ENCODE data around the gene CHRNA1.

The CHRNA1 gene

DNA sequence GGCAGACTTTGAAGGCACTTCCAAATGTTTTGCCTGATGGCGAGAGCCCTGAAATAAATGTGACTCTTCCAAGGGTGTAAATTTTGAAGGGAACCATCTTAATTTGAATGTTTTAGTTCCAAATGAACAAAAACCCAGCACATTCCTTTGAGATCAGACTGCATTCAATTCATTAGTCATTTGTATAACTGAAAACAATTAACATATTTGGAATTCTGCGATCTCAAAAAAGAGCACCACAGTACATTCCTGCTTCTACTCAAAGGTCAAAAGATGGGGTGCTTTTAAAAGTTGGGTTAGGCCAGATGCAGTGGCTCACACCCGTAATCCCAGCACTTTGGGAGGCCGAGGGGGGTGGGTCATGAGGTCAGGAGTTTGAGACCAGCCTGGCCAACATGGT lies 38.2 kb upstream of the CHRNA1 start:
- H3K18ac ChIP-seq (ENCODE audit: low read depth in 1 of 2, low read length in 2 of 2), result no peak overlapping the region
- H2AK5ac ChIP-seq (ENCODE audit: low read length, severe bottlenecking), result no peak overlapping the region
- no peak overlapping the region for H3K14ac ChIP-seq (ENCODE audit: low read length in 2 of 2)
- H3K4me1 ChIP-seq (ENCODE audit: control insufficient read depth, insufficient read depth, low read depth, low read length), result peaks cover 4% of the 10 kb centered on the region
- no peak overlapping the region for H2BK120ac ChIP-seq (ENCODE audit: low read depth, low read length)
- H4K8ac ChIP-seq (ENCODE audit: low read length), result no peak overlapping the region
- no peak overlapping the region for H3K4me2 ChIP-seq (ENCODE audit: low read length, poor library complexity, severe bottlenecking)
- H3K4ac ChIP-seq (ENCODE audit: low read depth in 1 of 2, low read length in 2 of 2), result no peak overlapping the region
- no peak overlapping the region for H3K23ac ChIP-seq (ENCODE audit: low read length in 2 of 2)
- 61% methylated on average over 4 of the region's 4 CpGs for WGBS
- H3K27me3 ChIP-seq (ENCODE audit: control insufficient read depth in 1 of 2, insufficient read depth in 1 of 2, low read length in 2 of 2), result no peaks in the 10 kb centered on the region
- no peak overlapping the region for H2AFZ ChIP-seq (ENCODE audit: low read depth, low read length)
- no peak overlapping the region for H3K4me3 ChIP-seq (ENCODE audit: insufficient read depth in 1 of 2, low read depth in 1 of 2, low read length in 2 of 2)
- H2BK5ac ChIP-seq (ENCODE audit: low read depth, low read length, poor library complexity, severe bottlenecking), result no peak overlapping the region
- DNase-seq, result no peak
- H3K9ac ChIP-seq (ENCODE audit: low read length), result no peak overlapping the region
- no peak overlapping the region for H2BK15ac ChIP-seq (ENCODE audit: low read depth, poor library complexity, severe bottlenecking)
- H2BK12ac ChIP-seq (ENCODE audit: low read length in 2 of 2), result no peak overlapping the region
- H3K36me3 ChIP-seq (ENCODE audit: control insufficient read depth in 1 of 2, insufficient read depth in 2 of 2, low read depth in 1 of 2, low read length in 2 of 2), result no peaks in the 10 kb centered on the region
- H3K27ac ChIP-seq (ENCODE audit: low read length, poor library complexity, severe bottlenecking), result no peak overlapping the region
- no peaks in the 10 kb centered on the region for H3K79me1 ChIP-seq (replicated peaks; ENCODE audit: low read length, poor library complexity, severe bottlenecking)
- no peak overlapping the region for H4K91ac ChIP-seq (ENCODE audit: low read length)
- H3K9me3 ChIP-seq (ENCODE audit: control insufficient read depth, low read length), result no peaks in the 10 kb centered on the region

DNA sequence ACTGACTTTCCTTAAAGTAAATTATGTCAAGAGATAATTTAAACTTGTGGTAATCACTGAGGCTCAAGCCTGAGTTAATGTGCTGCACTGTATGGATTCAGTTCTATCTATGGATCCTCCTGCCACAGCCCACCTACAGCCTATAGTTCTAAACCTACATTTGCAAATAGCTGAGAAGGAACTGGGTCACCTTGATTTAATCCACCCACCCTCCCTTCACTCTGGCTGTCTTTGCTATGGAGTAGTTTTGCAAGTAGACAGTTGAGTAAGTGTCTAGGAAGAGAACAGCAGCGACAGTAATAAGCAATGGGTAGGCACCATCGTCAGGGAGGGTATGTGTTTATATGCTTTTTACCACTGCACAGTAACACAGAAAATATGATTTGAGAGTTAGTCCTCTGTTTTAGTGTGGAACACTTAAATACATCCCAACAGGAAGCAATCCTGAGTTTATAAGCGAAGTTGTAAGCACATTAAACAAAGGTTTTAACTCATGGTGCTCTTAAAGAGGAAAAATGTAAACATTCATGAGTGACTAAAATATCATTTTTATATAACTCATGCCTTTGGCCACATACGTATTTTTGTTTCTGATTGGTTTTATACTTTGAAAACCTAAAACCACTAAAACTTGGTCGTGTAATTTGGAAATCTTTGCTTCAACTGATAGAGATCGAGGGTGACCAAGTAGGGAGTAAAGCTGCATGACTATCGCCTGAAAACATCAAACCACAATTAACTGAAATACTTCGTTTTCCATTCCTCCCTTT lies 36.3 kb upstream of the CHRNA1 start:
- H3K4ac ChIP-seq (ENCODE audit: low read depth in 1 of 2, low read length in 2 of 2), result no peak overlapping the region
- 83% methylated on average over 5 of the region's 8 CpGs for whole genome bisulfite sequencing

DNA sequence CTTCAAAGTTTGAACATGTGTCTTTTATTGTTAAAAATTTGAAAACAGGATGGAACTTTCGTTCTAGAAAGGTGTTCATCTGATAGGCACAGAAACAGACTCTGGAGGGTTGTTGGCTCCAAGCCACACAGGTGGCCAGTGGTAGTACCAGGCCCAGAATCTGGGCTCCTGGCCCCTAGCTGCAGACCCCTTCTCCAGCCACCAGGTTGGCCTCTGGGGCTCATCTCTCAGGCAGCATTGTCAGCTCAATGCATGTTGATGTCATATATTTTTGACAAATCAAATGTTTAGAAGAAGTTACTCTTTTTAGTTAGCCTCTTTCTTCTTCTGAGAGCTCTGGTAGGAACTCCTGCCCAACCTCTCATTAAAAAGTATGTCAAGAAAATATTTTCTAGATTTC lies 34.5 kb upstream of the CHRNA1 start:
- no peak overlapping the region for H4K8ac ChIP-seq (ENCODE audit: low read length)
- WGBS, result 96% methylated on average over 1 of the region's 1 CpG

More for the DNA sequence above, 36.3 kb upstream of the CHRNA1 start:
- H2BK15ac ChIP-seq (ENCODE audit: low read depth, poor library complexity, severe bottlenecking), result no peak overlapping the region
- no peaks in the 10 kb centered on the region for H3K36me3 ChIP-seq (ENCODE audit: control insufficient read depth in 1 of 2, insufficient read depth in 2 of 2, low read depth in 1 of 2, low read length in 2 of 2)
- H3K79me1 ChIP-seq (replicated peaks; ENCODE audit: low read length, poor library complexity, severe bottlenecking), result no peaks in the 10 kb centered on the region
- H3K9ac ChIP-seq (ENCODE audit: low read length), result no peak overlapping the region
- no peak overlapping the region for H3K27ac ChIP-seq (ENCODE audit: low read length, poor library complexity, severe bottlenecking)
- no peaks in the 10 kb centered on the region for H3K27me3 ChIP-seq (ENCODE audit: control insufficient read depth in 1 of 2, insufficient read depth in 1 of 2, low read length in 2 of 2)
- H3K9me3 ChIP-seq (ENCODE audit: control insufficient read depth, low read length), result no peaks in the 10 kb centered on the region
- H2AFZ ChIP-seq (ENCODE audit: low read depth, low read length), result no peak overlapping the region
- H2AK5ac ChIP-seq (ENCODE audit: low read length, severe bottlenecking), result no peak overlapping the region
- H3K23ac ChIP-seq (ENCODE audit: low read length in 2 of 2), result no peak overlapping the region
- H4K8ac ChIP-seq (ENCODE audit: low read length), result no peak overlapping the region
- peaks cover 1% of the 10 kb centered on the region for H3K4me1 ChIP-seq (ENCODE audit: control insufficient read depth, insufficient read depth, low read depth, low read length)
- no peak overlapping the region for H2BK120ac ChIP-seq (ENCODE audit: low read depth, low read length)
- H4K91ac ChIP-seq (ENCODE audit: low read length), result no peak overlapping the region
- H3K4me2 ChIP-seq (ENCODE audit: low read length, poor library complexity, severe bottlenecking), result no peak overlapping the region
- H3K14ac ChIP-seq (ENCODE audit: low read length in 2 of 2), result no peak overlapping the region
- H3K4me3 ChIP-seq (ENCODE audit: insufficient read depth in 1 of 2, low read depth in 1 of 2, low read length in 2 of 2), result no peak overlapping the region
- H3K18ac ChIP-seq (ENCODE audit: low read depth in 1 of 2, low read length in 2 of 2), result no peak overlapping the region
- no peak overlapping the region for H2BK5ac ChIP-seq (ENCODE audit: low read depth, low read length, poor library complexity, severe bottlenecking)
- DNase-seq, result no peak
- H2BK12ac ChIP-seq (ENCODE audit: low read length in 2 of 2), result peak overlapping the region in 1 of 2 experiments; percentile 3

DNA sequence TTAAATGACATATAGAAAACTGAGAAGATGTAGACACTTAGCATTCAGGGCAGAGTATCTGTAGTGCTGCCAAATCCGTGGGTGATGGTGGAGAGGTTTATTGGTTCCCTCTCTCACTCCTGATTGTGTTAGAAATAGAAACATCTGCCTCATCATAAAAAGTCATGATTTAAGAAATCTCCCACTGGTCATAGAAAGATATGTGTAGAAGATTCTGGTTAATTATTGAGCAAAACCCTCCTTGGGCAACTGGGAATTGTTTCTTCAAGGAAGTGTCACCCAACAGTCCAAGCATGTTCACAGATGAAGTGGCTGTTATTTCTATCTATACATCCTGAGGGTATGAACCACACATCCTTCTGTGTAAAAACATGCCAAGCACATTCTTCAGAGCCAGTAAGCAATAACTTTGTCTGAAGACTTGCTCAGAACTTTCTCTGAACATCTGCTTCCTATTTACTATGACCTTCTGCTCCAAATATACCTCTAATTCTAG lies 33.6 kb upstream of the CHRNA1 start:
- Histone ChIP-seq H3K18ac (ENCODE audit: low read depth in 1 of 2, low read length in 2 of 2) (no peak overlapping the region), H2BK15ac (ENCODE audit: low read depth, poor library complexity, severe bottlenecking) (no peak overlapping the region), H3K4me3 (ENCODE audit: insufficient read depth in 1 of 2, low read depth in 1 of 2, low read length in 2 of 2) (no peak overlapping the region), H3K4me1 (ENCODE audit: control insufficient read depth, insufficient read depth, low read depth, low read length) (peaks cover 3% of the 10 kb centered on the region), H3K27ac (ENCODE audit: low read length, poor library complexity, severe bottlenecking) (peak overlapping the region; percentile 44), H2BK12ac (ENCODE audit: low read length in 2 of 2) (no peak overlapping the region), H3K4me2 (ENCODE audit: low read length, poor library complexity, severe bottlenecking) (no peak overlapping the region), H4K91ac (ENCODE audit: low read length) (no peak overlapping the region), H2BK5ac (ENCODE audit: low read depth, low read length, poor library complexity, severe bottlenecking) (no peak overlapping the region), H3K9ac (ENCODE audit: low read length) (peak overlapping the region; percentile 15), H2AK5ac (ENCODE audit: low read length, severe bottlenecking) (no peak overlapping the region), H3K36me3 (ENCODE audit: control insufficient read depth in 1 of 2, insufficient read depth in 2 of 2, low read depth in 1 of 2, low read length in 2 of 2) (no peaks in the 10 kb centered on the region), H3K23ac (ENCODE audit: low read length in 2 of 2) (no peak overlapping the region), H3K9me3 (ENCODE audit: control insufficient read depth, low read length) (no peaks in the 10 kb centered on the region), H2AFZ (ENCODE audit: low read depth, low read length) (no peak overlapping the region), H2BK120ac (ENCODE audit: low read depth, low read length) (no peak overlapping the region), H3K4ac (ENCODE audit: low read depth in 1 of 2, low read length in 2 of 2) (no peak overlapping the region), H4K8ac (ENCODE audit: low read length) (no peak overlapping the region), H3K14ac (ENCODE audit: low read length in 2 of 2) (no peak overlapping the region), H3K79me1 (replicated peaks; ENCODE audit: low read length, poor library complexity, severe bottlenecking) (no peaks in the 10 kb centered on the region), H3K27me3 (ENCODE audit: control insufficient read depth in 1 of 2, insufficient read depth in 1 of 2, low read length in 2 of 2) (no peaks in the 10 kb centered on the region)
- DNase-seq, result no peak
- WGBS, result no CpG with 5 or more reads among the region's 1 CpG

More for the DNA sequence above, 34.5 kb upstream of the CHRNA1 start:
- Histone ChIP-seq H3K27me3 (ENCODE audit: control insufficient read depth in 1 of 2, insufficient read depth in 1 of 2, low read length in 2 of 2) (no peaks in the 10 kb centered on the region), H2BK120ac (ENCODE audit: low read depth, low read length) (no peak overlapping the region), H3K27ac (ENCODE audit: low read length, poor library complexity, severe bottlenecking) (no peak overlapping the region), H3K4me1 (ENCODE audit: control insufficient read depth, insufficient read depth, low read depth, low read length) (peaks cover 3% of the 10 kb centered on the region), H3K23ac (ENCODE audit: low read length in 2 of 2) (no peak overlapping the region), H3K4ac (ENCODE audit: low read depth in 1 of 2, low read length in 2 of 2) (no peak overlapping the region), H3K36me3 (ENCODE audit: control insufficient read depth in 1 of 2, insufficient read depth in 2 of 2, low read depth in 1 of 2, low read length in 2 of 2) (no peaks in the 10 kb centered on the region), H2AFZ (ENCODE audit: low read depth, low read length) (no peak overlapping the region), H3K4me3 (ENCODE audit: insufficient read depth in 1 of 2, low read depth in 1 of 2, low read length in 2 of 2) (no peak overlapping the region), H3K9me3 (ENCODE audit: control insufficient read depth, low read length) (no peaks in the 10 kb centered on the region), H2BK12ac (ENCODE audit: low read length in 2 of 2) (no peak overlapping the region), H3K9ac (ENCODE audit: low read length) (no peak overlapping the region), H3K14ac (ENCODE audit: low read length in 2 of 2) (no peak overlapping the region), H4K91ac (ENCODE audit: low read length) (no peak overlapping the region), H2BK15ac (ENCODE audit: low read depth, poor library complexity, severe bottlenecking) (no peak overlapping the region), H2AK5ac (ENCODE audit: low read length, severe bottlenecking) (no peak overlapping the region), H3K79me1 (replicated peaks; ENCODE audit: low read length, poor library complexity, severe bottlenecking) (no peaks in the 10 kb centered on the region), H3K18ac (ENCODE audit: low read depth in 1 of 2, low read length in 2 of 2) (no peak overlapping the region), H2BK5ac (ENCODE audit: low read depth, low read length, poor library complexity, severe bottlenecking) (no peak overlapping the region), H3K4me2 (ENCODE audit: low read length, poor library complexity, severe bottlenecking) (no peak overlapping the region)
- no peak for DNase-seq
